ENCODE data around the gene DAP3.
A peak's percentile ranks its signal among the peaks of the same experiment; 100 is the strongest.

The DAP3 gene

DNA sequence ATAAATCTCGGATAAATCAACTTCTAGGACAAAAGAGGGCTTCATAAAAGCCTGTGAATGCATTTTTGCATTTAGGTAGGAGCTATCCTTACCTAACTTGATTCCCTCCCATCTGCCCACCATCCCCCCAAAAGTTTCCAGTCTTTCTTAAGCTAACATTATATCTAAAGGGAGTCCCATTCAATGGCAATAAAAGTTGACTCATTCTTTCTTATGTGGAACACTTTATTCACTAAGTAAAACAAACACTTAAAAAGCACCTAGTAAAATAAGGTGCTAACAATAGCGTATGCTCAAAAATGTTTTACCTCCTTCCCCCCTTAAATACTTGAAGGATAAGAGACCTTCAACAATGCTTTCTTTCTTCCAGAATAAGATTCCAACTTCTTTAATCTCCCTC, 84.3 kb downstream of the DAP3 start:
- H3K4me3 ChIP-seq (ENCODE audit: low read length): no peak overlapping the region
- TF ChIP-seq, protein P1, sequence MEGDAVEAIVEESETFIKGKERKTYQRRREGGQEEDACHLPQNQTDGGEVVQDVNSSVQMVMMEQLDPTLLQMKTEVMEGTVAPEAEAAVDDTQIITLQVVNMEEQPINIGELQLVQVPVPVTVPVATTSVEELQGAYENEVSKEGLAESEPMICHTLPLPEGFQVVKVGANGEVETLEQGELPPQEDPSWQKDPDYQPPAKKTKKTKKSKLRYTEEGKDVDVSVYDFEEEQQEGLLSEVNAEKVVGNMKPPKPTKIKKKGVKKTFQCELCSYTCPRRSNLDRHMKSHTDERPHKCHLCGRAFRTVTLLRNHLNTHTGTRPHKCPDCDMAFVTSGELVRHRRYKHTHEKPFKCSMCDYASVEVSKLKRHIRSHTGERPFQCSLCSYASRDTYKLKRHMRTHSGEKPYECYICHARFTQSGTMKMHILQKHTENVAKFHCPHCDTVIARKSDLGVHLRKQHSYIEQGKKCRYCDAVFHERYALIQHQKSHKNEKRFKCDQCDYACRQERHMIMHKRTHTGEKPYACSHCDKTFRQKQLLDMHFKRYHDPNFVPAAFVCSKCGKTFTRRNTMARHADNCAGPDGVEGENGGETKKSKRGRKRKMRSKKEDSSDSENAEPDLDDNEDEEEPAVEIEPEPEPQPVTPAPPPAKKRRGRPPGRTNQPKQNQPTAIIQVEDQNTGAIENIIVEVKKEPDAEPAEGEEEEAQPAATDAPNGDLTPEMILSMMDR (IDR thresholded peaks at IDR 0.05; ENCODE audit: insufficient read depth, low read depth, low read length, missing control alignments): no peak
- DNase-seq (ENCODE audit: low read depth): no peak

DNA sequence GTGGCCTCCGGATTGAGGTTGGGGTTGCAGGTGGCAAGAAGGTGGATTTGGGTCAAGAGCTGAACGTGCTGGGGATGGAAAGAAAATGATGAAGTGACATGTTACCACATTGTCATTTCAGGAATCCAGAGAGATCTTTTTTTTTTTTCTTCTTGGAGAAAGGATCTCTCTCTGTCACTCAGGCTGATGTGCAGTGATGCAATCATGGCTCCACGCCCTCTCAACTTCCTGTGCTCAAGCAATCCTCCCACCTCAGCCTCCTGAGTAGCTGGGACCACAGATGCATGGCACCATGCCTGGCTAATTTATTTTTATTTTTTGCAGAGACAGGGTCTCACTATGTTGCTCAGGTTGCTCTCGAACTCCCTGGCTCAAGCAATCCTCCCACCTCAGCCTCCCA, 87.5 kb downstream of the DAP3 start:
- H3K4me3 ChIP-seq (ENCODE audit: low read length): no peak overlapping the region
- DNase-seq (ENCODE audit: low read depth): peak; percentile 53
- TF ChIP-seq, protein P1 (IDR thresholded peaks at IDR 0.05; ENCODE audit: insufficient read depth, low read depth, low read length, missing control alignments): no peak

DNA sequence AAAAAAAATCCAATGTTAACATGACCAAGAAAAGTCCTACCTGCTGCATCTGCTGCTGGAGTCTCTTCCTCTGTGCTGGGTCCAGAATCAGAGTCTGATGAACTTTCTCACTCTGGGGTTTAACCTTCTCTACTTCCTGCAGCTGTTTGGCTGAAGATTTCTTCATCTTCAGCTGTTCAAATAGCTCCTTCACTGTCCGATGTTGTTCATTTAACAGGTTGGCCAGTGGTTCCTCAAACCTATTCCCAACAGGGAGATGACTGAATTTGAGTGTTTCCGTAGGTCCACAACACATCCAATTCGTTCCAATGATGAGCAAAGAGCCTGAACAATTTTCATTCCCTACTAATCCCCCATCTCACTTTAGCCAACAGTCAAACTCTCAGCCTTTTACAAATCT, 88.7 kb downstream of the DAP3 start:
- no peak for DNase-seq (ENCODE audit: low read depth)

More for the DNA sequence above, 88.7 kb downstream of the DAP3 start:
- TF ChIP-seq, protein P1 (IDR thresholded peaks at IDR 0.05; ENCODE audit: insufficient read depth, low read depth, low read length, missing control alignments): no peak
- H3K4me3 ChIP-seq (ENCODE audit: low read length): no peak overlapping the region

Data from epithelial cell of esophagus (primary cell).